GM18502 (cell line): Measurements from ENCODE around the gene CC2D1B.
"Not testable (repeated sequence)": the region's sequence is repeated elsewhere in the genome, so short reads cannot be mapped to it uniquely, and the experiment has no call there.

Experiments used
- ATAC-seq: cut with Tn5 transposase; IDR thresholded peaks from one replicate; pipeline ENCODE4 v1.9.1; 2021; ENCODE audit warnings: mild to moderate bottlenecking; ENCODE audit not compliant: unreplicated experiment, poor library complexity

CC2D1B gene, protein sequence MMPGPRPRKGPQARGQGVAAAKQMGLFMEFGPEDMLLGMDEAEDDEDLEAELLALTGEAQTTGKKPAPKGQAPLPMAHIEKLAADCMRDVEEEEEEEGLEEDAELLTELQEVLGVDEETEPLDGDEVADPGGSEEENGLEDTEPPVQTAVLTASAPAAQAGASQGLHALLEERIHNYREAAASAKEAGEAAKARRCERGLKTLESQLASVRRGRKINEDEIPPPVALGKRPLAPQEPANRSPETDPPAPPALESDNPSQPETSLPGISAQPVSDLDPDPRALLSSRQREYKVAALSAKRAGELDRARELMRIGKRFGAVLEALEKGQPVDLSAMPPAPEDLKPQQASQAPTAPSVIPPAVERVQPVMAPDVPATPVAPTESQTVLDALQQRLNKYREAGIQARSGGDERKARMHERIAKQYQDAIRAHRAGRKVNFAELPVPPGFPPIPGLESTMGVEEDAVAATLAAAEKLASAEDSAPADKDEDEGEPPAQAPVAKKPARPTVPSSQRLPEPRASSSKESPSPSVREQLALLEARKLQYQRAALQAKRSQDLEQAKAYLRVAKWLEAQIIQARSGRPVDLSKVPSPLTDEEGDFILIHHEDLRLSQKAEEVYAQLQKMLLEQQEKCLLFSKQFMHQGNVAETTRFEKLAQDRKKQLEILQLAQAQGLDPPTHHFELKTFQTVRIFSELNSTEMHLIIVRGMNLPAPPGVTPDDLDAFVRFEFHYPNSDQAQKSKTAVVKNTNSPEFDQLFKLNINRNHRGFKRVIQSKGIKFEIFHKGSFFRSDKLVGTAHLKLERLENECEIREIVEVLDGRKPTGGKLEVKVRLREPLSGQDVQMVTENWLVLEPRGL

DNA sequence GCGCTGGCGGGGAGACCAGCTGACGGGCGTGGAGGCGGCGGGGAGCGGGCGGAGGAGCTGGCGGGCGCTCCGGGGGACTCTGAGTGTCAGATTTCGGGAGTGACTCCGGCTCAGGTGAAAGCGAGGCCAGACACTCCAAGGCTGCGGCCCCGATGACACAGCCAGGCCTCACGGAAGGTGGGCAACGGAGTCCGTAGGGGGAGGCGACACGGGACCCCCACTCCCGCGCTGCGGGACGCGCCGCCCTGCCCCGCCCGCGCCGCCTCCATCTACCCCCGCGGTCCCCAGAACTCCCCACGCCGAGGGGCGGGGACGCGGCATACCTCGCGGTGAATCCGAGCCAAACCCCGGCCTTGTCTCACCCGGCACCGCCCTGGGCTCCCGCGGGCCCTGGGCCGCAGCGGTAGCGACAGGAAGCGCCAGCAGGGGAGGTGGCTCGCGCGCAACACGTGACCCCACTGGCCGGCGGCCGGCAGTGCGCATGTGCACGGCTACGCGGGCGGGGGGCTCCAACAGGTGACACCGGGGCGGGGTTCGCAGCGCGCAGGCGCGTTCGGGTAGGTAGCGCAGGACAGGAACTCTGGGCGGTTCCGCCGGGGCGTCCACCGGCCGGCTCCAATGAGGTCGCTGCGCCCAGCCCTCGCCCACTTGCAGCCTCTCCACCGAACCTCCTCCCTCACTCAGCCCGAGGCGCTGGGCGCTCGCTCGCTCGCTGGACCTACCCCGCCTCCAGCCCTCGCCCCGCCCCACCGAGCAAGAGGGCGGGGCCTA lies at the start of gene CC2D1B:
CC2D1B (minus strand) TSS at position 460 of the 771 bp plus-strand sequence. CDS start 1,585 bp downstream, outside the sequence.
- ATAC-seq, result peak; percentile 92

DNA sequence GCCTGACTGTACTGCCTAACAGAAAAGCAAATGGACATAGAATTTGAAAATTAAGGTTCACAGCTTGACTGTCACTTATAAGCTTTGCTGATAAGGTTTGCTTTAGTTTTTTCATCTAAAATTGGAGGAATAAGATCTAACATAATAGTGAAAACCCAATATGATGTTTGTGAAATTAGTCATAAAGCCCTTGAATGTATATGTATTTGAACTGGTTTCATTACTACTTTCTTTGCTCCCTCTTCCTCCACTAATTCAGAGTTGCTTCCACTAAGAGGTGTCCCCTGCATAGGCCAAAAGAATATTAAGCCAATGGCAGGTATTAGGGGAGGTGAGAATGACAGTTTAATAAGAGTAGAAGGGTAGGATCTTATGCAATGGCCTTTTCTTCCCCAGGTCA lies 48.9 kb upstream of the CC2D1B start:
- no peak for ATAC-seq

DNA sequence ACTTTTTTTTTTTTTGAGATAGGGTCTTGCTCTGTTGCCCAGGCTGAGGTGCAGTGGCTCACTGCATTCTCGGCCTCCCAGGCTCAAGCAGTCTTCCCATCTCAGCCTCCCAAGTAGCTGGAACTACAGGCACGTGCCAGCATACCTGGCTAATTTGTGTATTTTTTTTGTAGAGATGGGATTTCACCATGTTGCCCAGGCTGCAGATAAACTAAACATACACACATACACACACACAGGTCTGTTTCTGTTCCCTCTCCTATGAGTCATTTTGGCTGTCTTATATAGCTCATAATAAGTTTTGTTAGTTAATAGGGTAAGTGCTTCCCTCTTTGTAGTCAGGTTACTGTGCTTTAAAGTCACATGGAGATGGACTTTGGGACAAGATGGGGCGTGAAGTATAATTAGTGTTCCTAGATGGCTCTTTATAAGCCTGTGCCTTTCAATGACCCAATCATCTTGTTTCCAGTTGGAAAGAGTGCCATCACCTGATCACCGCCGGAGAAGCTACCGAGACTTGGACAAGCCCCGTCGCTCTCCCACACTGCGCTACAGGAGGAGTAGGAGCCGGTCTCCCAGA lies 47.5 kb upstream of the CC2D1B start:
- no peak for ATAC-seq

DNA sequence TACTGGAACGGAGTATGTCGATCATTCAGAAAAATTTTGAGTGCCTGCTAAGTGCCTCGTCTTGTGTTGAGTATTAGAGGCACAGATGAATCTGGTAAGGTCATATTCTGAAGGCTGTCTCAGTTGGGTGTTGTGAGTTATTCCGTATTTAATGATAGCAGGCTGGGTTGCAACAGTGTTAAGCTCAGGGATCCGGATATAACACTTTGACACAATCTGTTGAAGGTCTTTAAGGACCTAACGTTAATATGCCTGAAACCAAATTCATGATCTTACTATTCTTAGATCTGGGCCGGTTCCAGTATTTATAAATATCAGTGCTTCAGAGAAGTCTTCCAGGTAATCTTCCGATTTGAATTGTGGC lies 39.0 kb upstream of the CC2D1B start:
- no peak for ATAC-seq

DNA sequence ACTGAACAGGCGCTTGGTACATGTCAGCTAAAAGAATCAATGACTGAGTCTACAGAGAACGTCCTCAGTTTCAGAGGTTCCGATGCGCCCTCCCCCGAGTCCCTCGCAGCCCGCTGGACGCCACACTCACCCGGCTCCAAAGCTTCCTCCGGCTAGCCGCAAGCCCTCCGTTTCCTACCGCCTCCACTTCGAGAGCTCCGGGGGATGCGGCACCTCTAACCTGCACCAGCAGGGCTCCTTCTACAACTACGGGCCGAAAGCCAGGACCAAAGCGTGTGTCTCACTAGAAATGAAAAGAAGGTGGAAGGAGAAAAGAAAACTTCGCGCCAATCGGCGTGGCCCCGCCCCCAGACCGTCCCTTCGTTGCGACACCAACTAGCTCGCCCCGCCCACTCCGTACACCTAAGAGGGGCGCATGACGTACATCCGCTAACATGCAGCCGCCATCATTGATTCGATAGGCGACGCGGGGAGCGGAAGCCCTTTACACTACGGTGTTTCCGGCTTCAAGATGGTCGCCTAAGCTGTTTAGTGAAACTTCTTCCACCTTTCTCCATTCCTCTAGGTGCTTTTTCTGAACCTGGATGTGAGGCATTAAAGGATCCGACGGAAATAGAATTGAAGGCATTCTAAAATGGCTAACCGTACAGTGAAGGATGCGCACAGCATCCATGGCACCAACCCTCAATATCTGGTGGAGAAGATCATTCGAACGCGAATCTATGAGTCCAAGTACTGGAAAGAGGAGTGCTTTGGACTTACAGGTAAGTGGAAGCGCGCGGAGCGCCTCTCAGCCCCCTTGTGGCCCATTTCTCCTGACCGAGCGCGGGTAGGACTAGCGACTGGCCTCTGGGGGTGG lies 38.3 kb upstream of the CC2D1B start, which contains the start of the genes ORC1 and PRPF38A:
ORC1 (minus strand) TSS at position 308 of the 859 bp plus-strand sequence. CDS start 2,200 bp downstream, outside the sequence.
PRPF38A (plus strand) TSS at position 487 of the 859 bp plus-strand sequence; CDS start at position 635, 148 bp downstream.
- ATAC-seq, result peak; percentile 94

DNA sequence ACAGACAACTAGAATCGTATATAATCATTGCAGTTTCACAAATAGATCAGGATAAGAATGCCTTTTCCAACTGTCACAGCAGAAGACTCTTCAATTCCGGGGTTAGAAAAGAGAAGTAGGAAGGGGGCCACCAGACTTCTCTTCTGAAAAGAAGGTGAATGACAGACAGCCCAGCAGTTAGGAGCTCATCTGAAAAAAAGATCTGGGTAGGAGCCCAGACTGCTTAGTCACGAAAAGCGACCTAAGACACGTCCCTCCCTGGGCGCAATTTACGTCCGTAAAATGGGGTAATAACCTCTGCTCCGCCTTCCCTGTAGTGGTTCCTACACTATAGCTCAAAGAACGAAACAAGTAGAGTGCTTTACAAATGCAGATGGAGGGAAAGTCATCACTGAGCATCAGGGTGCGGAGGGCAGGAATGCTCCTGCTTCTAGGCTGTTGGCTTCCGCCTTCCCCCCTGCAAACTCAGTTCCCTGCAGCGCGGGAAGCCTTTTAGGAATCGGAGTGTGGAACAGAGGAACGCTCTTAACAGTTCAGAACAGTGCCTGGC lies 37.6 kb upstream of the CC2D1B start:
- peak; percentile 40 for ATAC-seq

DNA sequence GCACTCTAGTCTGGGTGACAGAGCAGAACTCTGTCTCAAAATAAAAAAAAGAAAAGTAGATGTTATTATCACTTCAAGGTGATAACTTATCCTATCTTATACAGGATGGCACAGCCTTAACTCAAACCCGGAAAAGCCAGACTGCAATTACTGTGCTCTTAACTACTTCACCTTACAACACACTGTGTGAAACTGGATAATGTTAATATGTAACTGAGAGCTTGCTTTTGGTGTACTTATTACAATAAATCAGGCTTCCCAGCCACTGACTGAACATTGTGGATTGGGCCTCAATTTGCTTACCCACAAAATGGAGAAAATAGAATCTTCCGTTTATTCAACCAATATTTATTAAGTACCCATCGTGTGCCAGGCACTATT lies 36.8 kb upstream of the CC2D1B start:
- no peak for ATAC-seq

DNA sequence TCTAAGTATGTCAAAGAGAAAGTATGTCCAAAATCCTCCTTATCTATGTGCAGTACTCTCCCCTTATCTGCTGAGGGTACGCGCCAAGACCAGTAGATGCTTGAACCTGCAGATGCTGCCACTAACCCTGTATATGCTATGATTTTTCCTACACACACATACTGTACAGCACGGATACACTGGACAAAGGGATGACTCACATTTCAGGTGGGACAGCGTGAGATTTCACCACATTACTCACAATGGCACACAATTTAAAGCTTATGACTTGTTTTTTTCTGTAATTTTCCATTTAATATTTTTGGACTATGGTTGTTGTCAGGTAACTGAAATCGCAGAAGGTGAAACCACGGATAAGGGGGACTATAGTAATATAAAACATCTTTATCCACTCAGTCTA lies 34.1 kb upstream of the CC2D1B start:
- ATAC-seq, result no peak

DNA sequence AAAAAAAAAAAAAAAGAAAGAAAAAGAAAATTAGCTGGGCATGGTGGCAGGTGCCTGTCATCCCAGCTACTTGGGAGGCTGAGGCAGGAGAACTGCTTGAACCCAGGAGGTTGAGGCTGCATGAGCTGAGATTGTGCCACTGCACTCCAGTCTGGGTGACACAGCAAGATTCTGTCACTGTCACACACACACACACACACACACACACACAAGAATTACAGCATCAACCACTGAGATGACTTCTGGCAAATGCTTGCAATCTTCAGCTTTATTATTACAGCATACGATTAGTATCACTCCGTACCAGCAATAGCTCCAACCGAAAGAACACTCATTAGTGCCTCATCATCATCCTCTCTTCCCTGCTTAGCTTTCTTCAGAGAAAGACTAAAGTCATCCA lies 33.6 kb upstream of the CC2D1B start:
- no peak for ATAC-seq

DNA sequence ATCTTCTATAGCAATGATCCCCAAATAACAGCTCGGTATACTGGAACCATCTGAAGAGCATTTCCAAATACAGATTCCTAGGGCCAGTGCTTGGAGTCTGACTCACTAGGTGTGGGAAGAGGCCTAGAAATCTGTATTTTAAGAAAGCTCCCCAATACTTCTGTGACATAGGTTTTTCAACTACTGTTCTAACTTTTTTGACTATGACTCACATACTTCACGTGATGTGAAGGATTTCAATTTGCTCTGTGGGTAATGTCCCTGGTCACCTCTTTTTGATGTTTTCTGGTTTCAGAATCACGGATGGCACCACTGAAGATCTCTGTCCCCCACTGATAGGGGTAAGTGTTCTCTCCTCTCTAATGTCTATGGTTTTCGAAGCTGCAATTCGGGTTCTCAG lies 27.2 kb upstream of the CC2D1B start:
- ATAC-seq, result no peak

DNA sequence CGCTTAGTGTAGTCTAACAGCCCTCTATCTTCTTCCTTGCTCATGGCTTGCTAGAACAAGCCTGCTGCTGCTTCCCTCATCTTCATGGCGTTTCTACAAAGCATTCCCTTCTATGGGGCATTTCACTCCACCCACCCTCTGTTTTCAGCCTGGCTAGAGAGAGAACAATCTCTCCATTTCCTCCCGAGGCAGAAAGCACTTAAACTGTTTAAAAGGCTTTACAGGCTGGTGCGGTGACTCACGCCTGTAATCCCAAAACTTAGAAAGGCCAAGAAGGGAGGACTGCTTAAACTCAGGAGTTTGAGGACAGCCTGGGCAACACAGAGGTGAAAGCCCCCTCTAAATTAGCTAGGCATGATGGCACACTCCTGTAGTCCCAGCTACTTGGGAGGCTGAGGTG lies 20.5 kb upstream of the CC2D1B start:
- ATAC-seq, result no peak

DNA sequence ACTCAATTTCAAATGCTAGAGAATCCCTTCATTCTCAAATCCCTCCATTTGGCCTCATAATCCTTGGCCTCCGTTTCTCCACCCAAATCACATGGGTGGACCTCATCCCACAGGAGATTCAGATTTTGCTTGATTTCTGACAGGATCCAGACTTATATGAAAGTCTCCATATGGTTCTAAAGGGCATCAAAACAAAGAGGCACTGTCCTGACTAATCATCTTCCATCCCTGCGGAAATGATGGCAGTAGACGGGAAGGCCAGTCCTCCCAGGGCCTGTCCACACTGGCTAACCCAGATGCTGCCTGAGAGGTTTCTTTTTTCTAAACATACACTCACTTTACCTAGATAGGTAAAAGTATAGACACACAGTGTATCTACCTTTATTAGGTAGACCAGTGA lies 19.4 kb upstream of the CC2D1B start:
- ATAC-seq, result no peak

DNA sequence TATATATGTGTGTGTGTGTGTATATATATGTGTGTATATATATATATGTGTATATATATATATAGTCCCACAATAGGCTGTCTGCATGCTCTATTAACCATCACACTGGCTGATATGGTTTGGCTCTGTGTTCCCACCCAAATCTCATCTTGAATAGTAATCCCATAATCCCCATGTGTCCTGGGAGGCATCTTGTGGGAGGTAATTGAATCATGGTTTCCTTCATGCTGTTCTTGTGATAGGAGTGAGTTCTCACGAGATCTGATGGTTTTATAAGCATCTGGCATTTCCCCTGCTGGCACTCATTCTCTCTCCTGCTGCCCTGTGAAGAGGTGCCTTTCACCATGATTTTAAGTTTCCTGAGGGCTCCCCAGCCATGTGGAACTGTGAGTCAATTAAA lies 3.8 kb upstream of the CC2D1B start:
- ATAC-seq, result not testable (repeated sequence)

DNA sequence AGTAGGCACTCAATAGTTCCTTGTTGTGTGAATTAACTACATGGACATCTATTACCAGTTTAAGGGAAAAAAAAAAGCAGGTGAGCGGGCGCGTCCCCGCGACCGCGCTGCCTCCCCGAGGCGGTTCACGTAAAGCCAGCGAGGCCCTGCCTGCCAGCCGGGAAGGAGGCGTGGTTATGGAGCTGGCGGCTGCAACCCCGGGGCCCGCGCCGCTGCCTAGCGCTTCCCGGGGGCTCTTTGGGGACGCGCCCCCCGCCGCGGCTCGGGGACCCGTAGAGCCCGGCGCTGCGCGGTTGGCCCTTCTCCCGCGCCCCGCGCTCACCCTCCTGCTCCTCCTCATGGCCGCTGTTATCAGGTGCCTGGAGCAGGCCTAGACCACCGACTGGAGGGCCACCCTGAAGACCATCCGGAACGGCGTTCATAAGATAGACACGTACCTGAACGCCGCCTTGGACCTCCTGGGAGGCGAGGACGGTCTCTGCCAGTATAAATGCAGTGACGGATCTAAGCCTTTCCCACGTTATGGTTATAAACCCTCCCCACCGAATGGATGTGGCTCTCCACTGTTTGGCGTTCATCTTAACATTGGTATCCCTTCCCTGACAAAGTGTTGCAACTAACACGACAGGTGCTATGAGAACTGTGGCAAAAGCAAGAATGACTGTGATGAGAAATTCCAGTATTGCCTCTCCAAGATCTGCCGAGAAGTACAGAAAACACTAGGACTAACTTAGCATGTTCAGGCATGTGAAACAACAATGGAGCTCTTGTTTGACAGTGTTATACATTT lies 2.6 kb upstream of the CC2D1B start:
- peak; percentile 25 for ATAC-seq

DNA sequence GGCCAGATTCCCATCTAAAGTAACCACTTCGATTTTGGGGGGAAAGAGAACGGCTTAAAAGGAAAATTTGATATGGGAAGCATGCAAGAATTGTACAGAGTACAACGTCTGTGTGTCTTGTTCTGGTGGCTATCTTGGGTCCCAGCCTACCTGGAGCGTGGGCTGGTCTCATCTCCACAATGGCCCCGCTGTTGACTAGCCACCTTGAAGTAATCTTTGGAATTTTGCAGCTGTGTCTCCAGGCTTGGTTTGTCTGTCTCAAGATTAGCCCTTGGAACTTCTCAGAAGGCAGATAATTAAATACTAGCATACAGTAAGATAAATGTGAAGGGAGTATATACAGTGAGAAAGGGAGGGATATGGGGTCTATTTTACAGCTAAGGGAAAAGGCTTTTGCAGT lies 1.3 kb upstream of the CC2D1B start:
- no peak for ATAC-seq

DNA sequence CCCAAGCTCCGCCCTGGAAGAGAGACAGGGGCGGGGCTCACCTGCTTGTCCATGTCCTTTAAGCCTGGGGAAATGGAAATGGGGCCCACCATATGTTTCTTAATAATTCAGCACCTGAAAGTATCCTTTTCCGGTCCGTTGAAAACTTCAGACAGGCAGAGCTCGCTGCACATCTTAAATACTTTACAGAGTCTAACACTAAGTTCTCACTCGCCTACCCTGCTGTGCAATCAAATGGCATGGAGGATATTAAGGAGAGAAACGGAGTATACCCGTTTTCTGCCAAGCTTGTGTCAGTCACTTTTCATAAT lies 467 bp upstream of the CC2D1B start:
- no peak for ATAC-seq

DNA sequence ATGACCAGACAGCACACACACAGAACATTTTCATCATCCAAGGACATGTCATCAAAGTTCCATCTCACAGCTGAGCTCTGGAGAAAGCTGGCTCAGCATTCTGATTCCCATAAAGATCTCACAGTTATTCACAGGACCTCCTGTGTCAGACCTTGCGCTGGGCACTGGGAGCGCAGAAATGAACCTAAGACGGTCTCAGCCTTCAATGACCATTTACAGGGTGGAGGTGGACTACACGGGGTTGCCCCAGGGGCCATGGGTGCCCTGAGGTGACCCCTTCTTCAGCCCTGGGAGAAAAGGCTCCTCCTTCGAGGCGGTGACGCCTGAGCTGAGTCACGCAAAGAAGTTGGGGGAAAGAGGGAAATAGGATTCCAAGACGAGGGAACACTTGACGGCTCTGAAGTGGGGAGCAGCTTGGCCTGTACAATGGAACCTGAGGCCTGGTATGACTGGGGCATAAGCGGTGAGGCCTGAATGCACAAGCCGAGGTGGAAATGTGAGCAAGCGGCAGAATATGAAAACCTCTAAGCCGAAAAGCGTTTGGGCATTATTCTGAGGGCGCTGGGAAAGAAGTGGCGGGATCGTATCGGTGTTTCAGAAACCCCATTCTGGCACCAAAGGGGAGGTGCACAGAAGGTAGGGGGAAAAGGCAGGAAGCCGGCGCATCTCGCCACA lies 797 bp downstream of the CC2D1B start:
- no peak for ATAC-seq
